ENCODE measurements around the gene FBXL4. TPM values are rescaled to one million over a fixed set of nuclear protein-coding genes. Genes with fewer than 3 reads are reported as not detected.
"Not testable (repeated sequence)": the region's sequence is repeated elsewhere in the genome, so short reads cannot be mapped to it uniquely, and the experiment has no call there.

FBXL4 gene
- total and polyA plus RNA-seq, 8 donors, result 2.6 to 16.9 (median 11.1) TPM

- DNase-seq, result no peak
- TF ChIP-seq CTCF (IDR thresholded peaks at IDR 0.05), result no peak
- ATAC-seq, result peak in 3 of 4 donors; percentile 57 to 72 (median 69)
- Histone ChIP-seq H3K9me3 (no peaks in the 10 kb centered on the region), H3K4me3 (no peak overlapping the region), H3K27me3 (no peaks in the 10 kb centered on the region), H3K27ac (no peak overlapping the region), H3K4me1 (peaks cover 0 to 12% (median 0%) of the 10 kb centered on the region in 3 donors), H3K36me3 (peaks cover 0 to 4% (median 0%) of the 10 kb centered on the region in 3 donors)
- intact Hi-C loops (cut with DNase I), result no loop called here
- no peak for FAIRE-seq
These were observed 20.2 kb downstream of the FBXL4 start for GRCh38 chr6:98927534-98927933.

GRCh38 chr6:98925831-98926230 lies 21.9 kb downstream of the FBXL4 start:
- WGBS, 2 donors, result 70 to 84% methylated on average over 5 of the region's 5 CpGs
- no peak for TF ChIP-seq CTCF (IDR thresholded peaks at IDR 0.05)

GRCh38 chr6:98924647-98925046 lies 23.1 kb downstream of the FBXL4 start:
- peaks cover 0 to 4% (median 0%) of the 10 kb centered on the region in 3 donors for H3K36me3 ChIP-seq
- ATAC-seq (peak; percentile 55 to 92 (median 88)), DNase-seq (peak; percentile 18 to 69 (median 46)), FAIRE-seq (no peak)
- intact Hi-C loops (cut with DNase I), result no loop called here
- H3K9me3 ChIP-seq, result no peaks in the 10 kb centered on the region
- H3K27ac ChIP-seq, result no peak overlapping the region
- TF ChIP-seq CTCF (IDR thresholded peaks at IDR 0.05), result no peak
- no peaks in the 10 kb centered on the region for H3K27me3 ChIP-seq
- H3K4me3 ChIP-seq, result no peak overlapping the region
- peaks cover 0 to 12% (median 0%) of the 10 kb centered on the region in 3 donors for H3K4me1 ChIP-seq
- 22% methylated on average over 6 of the region's 6 CpGs for WGBS, 2 donors

More at GRCh38 chr6:98925831-98926230, 21.9 kb downstream of the FBXL4 start:
- peaks cover 0 to 4% (median 0%) of the 10 kb centered on the region in 3 donors for H3K36me3 ChIP-seq
- ATAC-seq (no peak), FAIRE-seq (no peak), DNase-seq (no peak)
- H3K27ac ChIP-seq, result no peak overlapping the region
- H3K9me3 ChIP-seq, result no peaks in the 10 kb centered on the region
- peaks cover 0 to 12% (median 0%) of the 10 kb centered on the region in 3 donors for H3K4me1 ChIP-seq
- no peaks in the 10 kb centered on the region for H3K27me3 ChIP-seq
- intact Hi-C loops (cut with DNase I), result no loop called here
- H3K4me3 ChIP-seq, result no peak overlapping the region

- no peaks in the 10 kb centered on the region for H3K9me3 ChIP-seq
- no peak for FAIRE-seq
- H3K4me3 ChIP-seq, result no peak overlapping the region
- H3K27me3 ChIP-seq, result no peaks in the 10 kb centered on the region
- H3K27ac ChIP-seq, result no peak overlapping the region
- ATAC-seq, result peak in 2 of 4 donors; percentile 35 to 49
- H3K36me3 ChIP-seq, result no peaks in the 10 kb centered on the region
- no peak for TF ChIP-seq CTCF (IDR thresholded peaks at IDR 0.05)
- intact Hi-C loops (cut with DNase I), result no loop called here
- H3K4me1 ChIP-seq, result peaks cover 0 to 4% (median 0%) of the 10 kb centered on the region in 3 donors
- DNase-seq, result no peak
These were observed 26.8 kb downstream of the FBXL4 start for GRCh38 chr6:98920904-98921431.

- WGBS, 2 donors, result 91 to 97% methylated on average over 11 to 13 of the region's 13 CpGs
- DNase-seq; intact Hi-C loops (cut with DNase I); ATAC-seq; H3K27me3 ChIP-seq; H3K27ac ChIP-seq; FAIRE-seq; H3K4me3 ChIP-seq; H3K36me3 ChIP-seq; H3K9me3 ChIP-seq; H3K4me1 ChIP-seq: not testable (repeated sequence)
These were observed 36.8 kb downstream of the FBXL4 start for GRCh38 chr6:98910946-98911345.
